ENCODE results near the gene CEMIP.
"Not testable (repeated sequence)": the region's sequence is repeated elsewhere in the genome, so short reads cannot be mapped to it uniquely, and the experiment has no call there.

DNA sequence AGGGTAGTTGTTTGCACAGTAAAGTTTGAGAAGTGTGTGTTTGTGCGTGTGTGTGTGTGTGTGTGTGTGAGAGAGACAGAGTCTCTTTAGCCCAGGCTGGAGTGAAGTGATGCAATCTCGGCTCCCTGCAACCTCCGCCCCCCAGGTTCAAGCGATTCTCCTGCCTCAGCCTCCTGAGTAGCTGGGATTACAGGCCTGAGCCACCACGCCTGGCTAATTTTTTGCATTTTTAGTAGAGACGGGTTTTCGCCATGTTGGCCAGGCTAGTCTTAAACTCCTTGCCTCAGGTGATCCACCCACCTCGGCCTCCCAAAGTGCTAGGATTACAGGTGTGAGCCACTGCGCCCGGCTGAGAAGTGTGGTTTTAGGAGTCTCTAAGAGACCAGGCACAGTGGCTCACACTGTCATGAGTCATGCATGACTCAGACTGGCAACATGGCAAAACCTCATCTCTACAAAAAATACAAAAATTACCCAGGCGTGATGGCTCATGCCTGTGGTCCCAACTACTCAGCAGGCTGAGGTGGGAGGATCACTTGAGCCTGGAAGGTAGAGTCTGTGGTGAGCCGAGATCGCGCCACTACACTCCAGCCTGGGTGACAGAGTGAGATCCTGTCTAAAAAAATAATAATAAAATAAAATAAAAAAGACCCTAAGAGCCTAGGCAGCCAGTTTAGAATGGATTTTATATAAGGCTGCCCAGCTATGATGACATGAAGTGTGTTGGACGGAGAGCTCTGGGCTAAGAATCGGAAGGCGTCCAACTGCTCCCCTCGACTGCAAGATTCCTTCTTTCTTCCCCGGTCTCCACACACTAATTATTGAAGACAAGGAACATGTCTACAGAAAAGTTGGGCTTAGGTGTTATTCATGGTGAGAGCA, 176.6 kb downstream of the CEMIP start:
- TF ChIP-seq, protein P1, sequence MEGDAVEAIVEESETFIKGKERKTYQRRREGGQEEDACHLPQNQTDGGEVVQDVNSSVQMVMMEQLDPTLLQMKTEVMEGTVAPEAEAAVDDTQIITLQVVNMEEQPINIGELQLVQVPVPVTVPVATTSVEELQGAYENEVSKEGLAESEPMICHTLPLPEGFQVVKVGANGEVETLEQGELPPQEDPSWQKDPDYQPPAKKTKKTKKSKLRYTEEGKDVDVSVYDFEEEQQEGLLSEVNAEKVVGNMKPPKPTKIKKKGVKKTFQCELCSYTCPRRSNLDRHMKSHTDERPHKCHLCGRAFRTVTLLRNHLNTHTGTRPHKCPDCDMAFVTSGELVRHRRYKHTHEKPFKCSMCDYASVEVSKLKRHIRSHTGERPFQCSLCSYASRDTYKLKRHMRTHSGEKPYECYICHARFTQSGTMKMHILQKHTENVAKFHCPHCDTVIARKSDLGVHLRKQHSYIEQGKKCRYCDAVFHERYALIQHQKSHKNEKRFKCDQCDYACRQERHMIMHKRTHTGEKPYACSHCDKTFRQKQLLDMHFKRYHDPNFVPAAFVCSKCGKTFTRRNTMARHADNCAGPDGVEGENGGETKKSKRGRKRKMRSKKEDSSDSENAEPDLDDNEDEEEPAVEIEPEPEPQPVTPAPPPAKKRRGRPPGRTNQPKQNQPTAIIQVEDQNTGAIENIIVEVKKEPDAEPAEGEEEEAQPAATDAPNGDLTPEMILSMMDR (conservative IDR thresholded peaks at IDR 0.05; ENCODE audit: low read length): not testable (repeated sequence)
- TF ChIP-seq EZH2phosphoT487 (IDR thresholded peaks at IDR 0.05; ENCODE audit: borderline replicate concordance): not testable (repeated sequence)

Data from Loucy (cell line).